OCI-LY1 (cell line): Measurements from ENCODE around the gene MAP4K3.

Source experiments
- CTCF ChIP-seq: fragments of 200-600 bp; sonication (generic), shearing (Covaris generic); IDR thresholded peaks from 2 replicates; pipeline ENCODE4 v1.5.1; 2017; ENCODE audit warnings: mild to moderate bottlenecking, antibody characterized with exemption, low read length, moderate library complexity, mixed read lengths
- EZH2 ChIP-seq: fragments of 200-600 bp; sonication (generic), shearing (Covaris generic); IDR thresholded peaks from 2 replicates; pipeline ENCODE4 v1.8.0; 2017; ENCODE audit warnings: borderline replicate concordance, mixed run types, mild to moderate bottlenecking, antibody characterized with exemption, low read length, moderate library complexity, mixed read lengths

GRCh38 chr2:39334978-39335377 is 102.1 kb downstream of the MAP4K3 start:
- no peak for TF ChIP-seq CTCF
- TF ChIP-seq EZH2, result no peak
